GM12878 (cell line): ENCODE data around the gene RUFY3. TPM values are rescaled to one million over a fixed set of nuclear protein-coding genes. Genes with fewer than 3 reads are reported as not detected.

Source experiments
- ATF2 ChIP-seq: IDR thresholded peaks from 2 replicates; pipeline ENCODE4 v1.6.1; 2012; ENCODE audit warnings: low read length, inconsistent platforms
- BCL11A ChIP-seq: IDR thresholded peaks from 2 replicates; pipeline ENCODE4 v1.6.1; 2011; ENCODE audit warnings: low read depth, low read length
- CUX1 ChIP-seq: IDR thresholded peaks from 2 replicates; pipeline ENCODE4 v1.6.1; 2012; ENCODE audit warnings: improper control_type of control experiment, low read depth, low read length; ENCODE audit not compliant: insufficient replicate concordance
- MTA2 ChIP-seq: fragments of 450-650 bp; IDR thresholded peaks from 2 replicates; pipeline ENCODE4 v1.6.1; 2016; ENCODE audit warnings: low read depth, mild to moderate bottlenecking, moderate library complexity
- PML ChIP-seq: IDR thresholded peaks from 2 replicates; pipeline ENCODE4 v1.6.1; 2012; ENCODE audit warnings: low read length, inconsistent platforms
- POLR2A ChIP-seq: IDR thresholded peaks from 2 replicates; pipeline ENCODE4 v1.6.1; 2011; ENCODE audit warnings: low read depth, mild to moderate bottlenecking, low read length
- RCOR1 ChIP-seq: conservative IDR thresholded peaks from 2 replicates; pipeline ENCODE4 v1.6.1; 2012; ENCODE audit warnings: low read depth, low read length, improper control_type of control experiment
- SMARCA5 ChIP-seq: fragments of 450-650 bp; IDR thresholded peaks from 2 replicates; pipeline ENCODE4 v1.6.1; 2017; ENCODE audit warnings: mild to moderate bottlenecking
- STAT1 ChIP-seq: fragments of 450-650 bp; conservative IDR thresholded peaks from 2 replicates; pipeline ENCODE4 v1.6.1; 2014; ENCODE audit warnings: antibody characterized with exemption, mild to moderate bottlenecking
- ZNF217 ChIP-seq: fragments of 450-650 bp; IDR thresholded peaks from 2 replicates; pipeline ENCODE4 v1.6.1; 2017; ENCODE audit warnings: antibody characterized with exemption, mild to moderate bottlenecking
- polyA plus RNA-seq, 11 experiments: library from polyadenylated mRNA; depleted of rRNA in 4 of 11; unstranded in 6 of 11; stranded (reverse) in 5 of 11; fragments of >200 nt; fragmentation: Nextera tagmentation in 4 of 11; fragmentation: Illumina TruSeq in 1 of 11; extraction: Ambion mirVana in 4 of 11; extraction: Trizol in 1 of 11; gene quantifications; 1 replicate in 1 of 11; 2 replicates in 10 of 11; pipeline versions ENCODE4 v1.2.1 to v1.2.3, GENCODE V29; 2011 to 2016; ENCODE audit warnings: inconsistent platforms in 2 of 11, missing spikeins in 2 of 11, low read depth in 1 of 11
- total RNA-seq, 4 experiments: library from RNA; depleted of rRNA in 3 of 4; stranded (reverse); fragments of >200 nt in 3 of 4; fragmentation: Illumina TruSeq in 1 of 4; extraction: Trizol in 1 of 4; gene quantifications; 2 replicates each; pipeline versions ENCODE4 v1.2.1 to v1.2.3, GENCODE V29; 2013 to 2021
- TF ChIP-seq, protein P1 (sequence below): fragments of 450-650 bp; IDR thresholded peaks from 2 replicates; pipeline ENCODE4 v1.6.1; 2017; ENCODE audit warnings: mild to moderate bottlenecking, moderate library complexity
- TF ChIP-seq, protein P2 (sequence below): fragments of 150-350 bp; IDR thresholded peaks from 2 replicates; pipeline ENCODE4 v1.6.1; 2016; ENCODE audit warnings: low read depth, low read length

Gene RUFY3
- total and polyA plus RNA-seq, 10 of the 15 experiments (the other 5 are each of a cell fraction or from before 2014, with no cell fraction given): 5.1 to 28.3 (median 13.1) TPM

DNA sequence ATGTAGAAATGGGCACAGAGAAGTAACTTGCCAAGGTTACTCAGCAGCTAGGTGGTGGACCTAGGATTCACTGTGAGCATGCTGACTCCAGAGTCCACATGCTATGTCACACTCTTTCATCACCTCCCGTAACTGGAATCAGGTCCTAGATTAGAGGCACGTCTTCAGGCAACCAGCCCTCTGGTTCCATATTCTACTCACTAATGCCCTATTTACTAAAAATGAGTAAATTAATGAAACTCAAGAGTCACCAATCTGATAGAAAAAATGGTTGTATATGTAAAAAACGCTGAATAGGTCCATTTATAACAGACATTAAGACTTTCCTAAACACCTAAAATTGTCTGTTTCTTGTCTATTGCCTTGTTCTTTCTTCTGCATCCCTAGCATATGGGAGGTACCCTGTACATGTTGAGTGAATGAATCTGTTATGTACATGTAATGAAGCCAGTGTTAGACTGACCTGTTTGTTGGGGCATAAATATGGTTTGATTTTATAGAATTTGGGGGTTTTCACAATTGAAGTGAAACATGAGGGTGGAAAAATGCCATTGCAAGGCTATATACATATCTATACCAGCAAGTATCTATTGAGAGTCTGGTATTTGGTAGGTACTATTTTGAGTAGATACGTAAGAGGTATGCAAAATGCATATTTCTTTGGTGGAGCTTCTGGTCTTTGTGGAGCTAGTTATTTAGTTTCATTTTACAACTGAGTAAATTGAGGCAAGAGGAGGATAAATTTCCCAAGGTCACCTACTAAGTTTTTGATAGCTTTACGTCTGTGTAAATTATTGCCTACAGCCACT lies 7.5 kb upstream of the RUFY3 start (continued):
- peak; percentile 12 for TF ChIP-seq CUX1
- TF ChIP-seq RCOR1: no peak
- TF ChIP-seq ZNF217: peak; percentile 58; the same call in 1 of the 2 replicates
- peak; percentile 50; the same call in 1 of the 2 replicates for TF ChIP-seq PML
- TF ChIP-seq ATF2: 0 out of 2 replicates have a peak, but pooled peaks have one; percentile 5
- TF ChIP-seq POLR2A: no peak
- no peak for TF ChIP-seq STAT1
- TF ChIP-seq BCL11A: no peak
- TF ChIP-seq, protein P1, sequence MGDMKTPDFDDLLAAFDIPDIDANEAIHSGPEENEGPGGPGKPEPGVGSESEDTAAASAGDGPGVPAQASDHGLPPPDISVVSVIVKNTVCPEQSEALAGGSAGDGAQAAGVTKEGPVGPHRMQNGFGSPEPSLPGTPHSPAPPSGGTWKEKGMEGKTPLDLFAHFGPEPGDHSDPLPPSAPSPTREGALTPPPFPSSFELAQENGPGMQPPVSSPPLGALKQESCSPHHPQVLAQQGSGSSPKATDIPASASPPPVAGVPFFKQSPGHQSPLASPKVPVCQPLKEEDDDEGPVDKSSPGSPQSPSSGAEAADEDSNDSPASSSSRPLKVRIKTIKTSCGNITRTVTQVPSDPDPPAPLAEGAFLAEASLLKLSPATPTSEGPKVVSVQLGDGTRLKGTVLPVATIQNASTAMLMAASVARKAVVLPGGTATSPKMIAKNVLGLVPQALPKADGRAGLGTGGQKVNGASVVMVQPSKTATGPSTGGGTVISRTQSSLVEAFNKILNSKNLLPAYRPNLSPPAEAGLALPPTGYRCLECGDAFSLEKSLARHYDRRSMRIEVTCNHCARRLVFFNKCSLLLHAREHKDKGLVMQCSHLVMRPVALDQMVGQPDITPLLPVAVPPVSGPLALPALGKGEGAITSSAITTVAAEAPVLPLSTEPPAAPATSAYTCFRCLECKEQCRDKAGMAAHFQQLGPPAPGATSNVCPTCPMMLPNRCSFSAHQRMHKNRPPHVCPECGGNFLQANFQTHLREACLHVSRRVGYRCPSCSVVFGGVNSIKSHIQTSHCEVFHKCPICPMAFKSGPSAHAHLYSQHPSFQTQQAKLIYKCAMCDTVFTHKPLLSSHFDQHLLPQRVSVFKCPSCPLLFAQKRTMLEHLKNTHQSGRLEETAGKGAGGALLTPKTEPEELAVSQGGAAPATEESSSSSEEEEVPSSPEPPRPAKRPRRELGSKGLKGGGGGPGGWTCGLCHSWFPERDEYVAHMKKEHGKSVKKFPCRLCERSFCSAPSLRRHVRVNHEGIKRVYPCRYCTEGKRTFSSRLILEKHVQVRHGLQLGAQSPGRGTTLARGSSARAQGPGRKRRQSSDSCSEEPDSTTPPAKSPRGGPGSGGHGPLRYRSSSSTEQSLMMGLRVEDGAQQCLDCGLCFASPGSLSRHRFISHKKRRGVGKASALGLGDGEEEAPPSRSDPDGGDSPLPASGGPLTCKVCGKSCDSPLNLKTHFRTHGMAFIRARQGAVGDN: no peak
- TF ChIP-seq, protein P2, sequence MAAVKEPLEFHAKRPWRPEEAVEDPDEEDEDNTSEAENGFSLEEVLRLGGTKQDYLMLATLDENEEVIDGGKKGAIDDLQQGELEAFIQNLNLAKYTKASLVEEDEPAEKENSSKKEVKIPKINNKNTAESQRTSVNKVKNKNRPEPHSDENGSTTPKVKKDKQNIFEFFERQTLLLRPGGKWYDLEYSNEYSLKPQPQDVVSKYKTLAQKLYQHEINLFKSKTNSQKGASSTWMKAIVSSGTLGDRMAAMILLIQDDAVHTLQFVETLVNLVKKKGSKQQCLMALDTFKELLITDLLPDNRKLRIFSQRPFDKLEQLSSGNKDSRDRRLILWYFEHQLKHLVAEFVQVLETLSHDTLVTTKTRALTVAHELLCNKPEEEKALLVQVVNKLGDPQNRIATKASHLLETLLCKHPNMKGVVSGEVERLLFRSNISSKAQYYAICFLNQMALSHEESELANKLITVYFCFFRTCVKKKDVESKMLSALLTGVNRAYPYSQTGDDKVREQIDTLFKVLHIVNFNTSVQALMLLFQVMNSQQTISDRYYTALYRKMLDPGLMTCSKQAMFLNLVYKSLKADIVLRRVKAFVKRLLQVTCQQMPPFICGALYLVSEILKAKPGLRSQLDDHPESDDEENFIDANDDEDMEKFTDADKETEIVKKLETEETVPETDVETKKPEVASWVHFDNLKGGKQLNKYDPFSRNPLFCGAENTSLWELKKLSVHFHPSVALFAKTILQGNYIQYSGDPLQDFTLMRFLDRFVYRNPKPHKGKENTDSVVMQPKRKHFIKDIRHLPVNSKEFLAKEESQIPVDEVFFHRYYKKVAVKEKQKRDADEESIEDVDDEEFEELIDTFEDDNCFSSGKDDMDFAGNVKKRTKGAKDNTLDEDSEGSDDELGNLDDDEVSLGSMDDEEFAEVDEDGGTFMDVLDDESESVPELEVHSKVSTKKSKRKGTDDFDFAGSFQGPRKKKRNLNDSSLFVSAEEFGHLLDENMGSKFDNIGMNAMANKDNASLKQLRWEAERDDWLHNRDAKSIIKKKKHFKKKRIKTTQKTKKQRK: no peak
- 0 out of 2 replicates have a peak, but pooled peaks have one; percentile 31 for TF ChIP-seq MTA2
- TF ChIP-seq SMARCA5: no peak
